ENCODE measurements around the gene DSCAML1.
A peak's percentile ranks its signal among the peaks of the same experiment; 100 is the strongest.

Gene DSCAML1

DNA sequence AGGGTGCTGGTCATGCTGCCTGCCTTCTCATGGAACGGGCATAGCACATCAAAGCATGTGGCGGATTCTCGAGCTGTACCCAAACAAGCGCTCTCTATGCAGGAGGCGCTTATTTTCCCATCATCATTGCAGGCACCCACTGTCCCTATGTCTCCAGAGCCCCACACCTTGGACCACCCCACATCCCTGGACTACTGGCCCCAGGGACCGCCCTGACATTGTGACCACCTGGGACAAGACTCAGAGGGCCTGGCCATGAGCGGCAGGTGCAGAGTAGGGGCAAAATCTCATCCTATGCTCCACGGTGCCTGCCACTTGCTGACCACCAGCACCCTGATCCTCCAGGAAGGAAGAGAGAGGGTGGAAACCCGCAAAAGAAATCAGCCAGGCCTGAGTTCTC is 170.4 kb downstream of the DSCAML1 start:
- Mint-ChIP-seq H3K27me3 (ENCODE audit: low read depth, poor library complexity) (peaks cover 49% of the 10 kb centered on the region), H3K9me3 (peaks cover 1% of the 10 kb centered on the region), H3K27ac (no peak overlapping the region), H3K4me3 (no peak overlapping the region), H3K4me1 (peaks cover 5% of the 10 kb centered on the region), H3K36me3 (ENCODE audit: low read depth) (no peaks in the 10 kb centered on the region)
- TF ChIP-seq, protein P1, sequence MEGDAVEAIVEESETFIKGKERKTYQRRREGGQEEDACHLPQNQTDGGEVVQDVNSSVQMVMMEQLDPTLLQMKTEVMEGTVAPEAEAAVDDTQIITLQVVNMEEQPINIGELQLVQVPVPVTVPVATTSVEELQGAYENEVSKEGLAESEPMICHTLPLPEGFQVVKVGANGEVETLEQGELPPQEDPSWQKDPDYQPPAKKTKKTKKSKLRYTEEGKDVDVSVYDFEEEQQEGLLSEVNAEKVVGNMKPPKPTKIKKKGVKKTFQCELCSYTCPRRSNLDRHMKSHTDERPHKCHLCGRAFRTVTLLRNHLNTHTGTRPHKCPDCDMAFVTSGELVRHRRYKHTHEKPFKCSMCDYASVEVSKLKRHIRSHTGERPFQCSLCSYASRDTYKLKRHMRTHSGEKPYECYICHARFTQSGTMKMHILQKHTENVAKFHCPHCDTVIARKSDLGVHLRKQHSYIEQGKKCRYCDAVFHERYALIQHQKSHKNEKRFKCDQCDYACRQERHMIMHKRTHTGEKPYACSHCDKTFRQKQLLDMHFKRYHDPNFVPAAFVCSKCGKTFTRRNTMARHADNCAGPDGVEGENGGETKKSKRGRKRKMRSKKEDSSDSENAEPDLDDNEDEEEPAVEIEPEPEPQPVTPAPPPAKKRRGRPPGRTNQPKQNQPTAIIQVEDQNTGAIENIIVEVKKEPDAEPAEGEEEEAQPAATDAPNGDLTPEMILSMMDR (IDR thresholded peaks at IDR 0.05), result no peak
- DNase-seq, result no peak

DNA sequence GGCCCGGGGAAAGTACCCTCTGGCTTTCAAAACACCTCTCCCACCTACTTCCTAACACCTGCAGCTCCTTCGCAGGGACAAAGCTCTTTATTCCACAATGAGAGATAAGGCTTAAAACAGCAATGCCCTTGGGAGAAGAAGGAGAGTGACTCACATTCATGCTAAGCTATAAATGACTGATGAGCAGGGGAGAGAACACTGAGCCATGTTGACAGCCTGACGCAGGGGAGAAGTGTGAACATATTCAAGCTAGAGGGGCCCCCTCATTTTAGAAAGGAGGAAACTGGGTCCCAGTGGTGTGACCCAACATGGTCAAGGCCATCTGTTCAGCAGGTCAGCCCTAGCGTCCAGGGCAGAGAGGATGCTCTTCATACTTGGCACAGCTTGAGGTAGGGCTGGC is 171.8 kb downstream of the DSCAML1 start:
- H3K27me3 Mint-ChIP-seq (ENCODE audit: low read depth, poor library complexity), result peaks cover 55% of the 10 kb centered on the region
- H3K36me3 Mint-ChIP-seq (ENCODE audit: low read depth), result no peaks in the 10 kb centered on the region
- DNase-seq, result no peak
- H3K4me1 Mint-ChIP-seq, result peaks cover 8% of the 10 kb centered on the region
- H3K9me3 Mint-ChIP-seq, result peaks cover 7% of the 10 kb centered on the region
- TF ChIP-seq, protein P1 (IDR thresholded peaks at IDR 0.05), result no peak
- H3K4me3 Mint-ChIP-seq, result no peak overlapping the region
- no peak overlapping the region for H3K27ac Mint-ChIP-seq

DNA sequence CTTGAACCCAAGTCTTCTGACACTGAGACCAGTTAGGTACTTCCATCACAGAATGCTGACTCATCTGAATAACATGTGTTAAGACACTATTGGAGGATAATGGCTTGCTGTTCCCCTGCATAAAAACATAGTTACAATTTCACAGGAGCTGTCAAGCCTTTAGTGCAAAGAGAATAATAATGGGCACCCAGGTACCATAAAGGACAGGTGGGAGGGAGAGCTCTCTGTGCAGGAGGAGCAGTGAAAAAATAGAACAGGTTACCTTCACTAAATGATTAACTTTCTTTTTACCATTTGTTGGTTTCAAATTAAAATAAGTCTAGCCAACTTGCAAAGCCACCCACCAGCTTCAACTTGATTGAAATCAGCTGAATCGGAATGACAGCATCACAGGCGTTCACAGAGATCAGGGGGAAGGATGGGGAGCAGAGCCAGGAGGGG is 173.2 kb downstream of the DSCAML1 start:
- Mint-ChIP-seq H3K4me1 (peaks cover 11% of the 10 kb centered on the region), H3K9me3 (peaks cover 7% of the 10 kb centered on the region), H3K4me3 (no peak overlapping the region), H3K27ac (no peak overlapping the region), H3K27me3 (ENCODE audit: low read depth, poor library complexity) (peaks cover 49% of the 10 kb centered on the region), H3K36me3 (ENCODE audit: low read depth) (no peaks in the 10 kb centered on the region)
- no peak for DNase-seq
- TF ChIP-seq, protein P1 (IDR thresholded peaks at IDR 0.05), result no peak

DNA sequence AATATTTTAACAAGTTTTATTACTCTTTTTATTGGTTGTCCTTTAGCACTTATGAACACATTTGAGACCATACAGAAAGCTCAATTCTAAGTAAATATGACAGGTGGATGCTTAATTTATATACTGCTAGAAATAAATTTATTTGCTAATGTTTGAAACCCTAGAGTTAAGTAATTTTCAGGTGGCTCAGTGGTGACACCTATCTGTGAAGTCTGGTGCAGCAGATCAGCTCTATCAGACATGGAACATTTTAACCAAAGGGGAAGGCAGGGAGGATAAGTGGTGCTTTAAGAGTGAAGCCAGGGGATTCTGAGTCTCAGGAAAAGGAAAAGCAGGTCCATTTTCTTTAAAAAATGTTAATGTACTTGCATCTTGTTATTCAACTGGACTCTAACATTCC is 175.8 kb downstream of the DSCAML1 start:
- TF ChIP-seq, protein P1 (IDR thresholded peaks at IDR 0.05), result peak; percentile 20
- H3K9me3 Mint-ChIP-seq, result peaks cover 7% of the 10 kb centered on the region
- peaks cover 48% of the 10 kb centered on the region for H3K27me3 Mint-ChIP-seq (ENCODE audit: low read depth, poor library complexity)
- no peaks in the 10 kb centered on the region for H3K36me3 Mint-ChIP-seq (ENCODE audit: low read depth)
- no peak overlapping the region for H3K4me3 Mint-ChIP-seq
- DNase-seq, result no peak
- peaks cover 12% of the 10 kb centered on the region for H3K4me1 Mint-ChIP-seq
- no peak overlapping the region for H3K27ac Mint-ChIP-seq

DNA sequence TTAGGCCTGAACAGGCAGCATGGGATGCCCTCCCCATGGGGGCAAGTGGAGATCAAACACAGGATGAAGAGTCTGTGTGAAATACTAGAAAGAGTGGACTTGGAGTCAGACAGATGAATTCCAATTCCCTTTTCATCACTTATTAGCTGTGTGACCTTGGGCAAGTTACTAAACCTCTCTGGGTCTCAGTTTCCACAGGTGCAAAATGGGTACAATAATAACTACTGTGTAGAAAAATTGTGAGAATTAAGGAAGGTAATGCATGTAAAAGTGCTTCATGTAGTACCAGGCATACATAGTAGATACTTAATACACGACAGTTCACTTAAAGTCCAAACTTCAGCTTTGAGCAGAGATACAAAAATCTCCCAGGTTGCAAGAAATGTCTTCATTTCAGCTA is 176.4 kb downstream of the DSCAML1 start:
- no peaks in the 10 kb centered on the region for H3K36me3 Mint-ChIP-seq (ENCODE audit: low read depth)
- no peak for DNase-seq
- H3K9me3 Mint-ChIP-seq, result peaks cover 7% of the 10 kb centered on the region
- peaks cover 12% of the 10 kb centered on the region for H3K4me1 Mint-ChIP-seq
- H3K27me3 Mint-ChIP-seq (ENCODE audit: low read depth, poor library complexity), result peaks cover 47% of the 10 kb centered on the region
- no peak overlapping the region for H3K27ac Mint-ChIP-seq
- no peak overlapping the region for H3K4me3 Mint-ChIP-seq
- TF ChIP-seq, protein P1 (IDR thresholded peaks at IDR 0.05), result no peak

DNA sequence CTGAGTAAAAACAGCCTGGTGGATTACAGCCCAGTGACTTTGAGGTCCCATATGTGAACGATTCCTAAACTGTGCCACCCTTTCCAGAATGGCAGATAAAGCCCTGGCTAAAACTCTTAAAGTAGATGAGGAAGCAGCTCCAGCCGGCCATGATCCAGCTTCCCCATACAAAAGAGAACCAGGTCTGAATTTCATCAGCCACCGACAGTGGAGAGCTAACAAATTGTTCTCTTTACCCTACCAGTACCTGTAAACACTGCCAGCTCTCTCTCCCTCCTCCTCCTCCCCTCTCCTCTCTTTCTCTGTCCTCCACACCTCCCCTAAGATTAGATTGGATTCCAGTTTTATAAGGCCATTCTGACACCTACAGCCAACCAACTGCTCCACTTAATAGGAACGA is 176.9 kb downstream of the DSCAML1 start:
- H3K9me3 Mint-ChIP-seq, result peaks cover 7% of the 10 kb centered on the region
- TF ChIP-seq, protein P1 (IDR thresholded peaks at IDR 0.05), result no peak
- H3K4me3 Mint-ChIP-seq, result no peak overlapping the region
- no peak for DNase-seq
- H3K27me3 Mint-ChIP-seq (ENCODE audit: low read depth, poor library complexity), result peaks cover 47% of the 10 kb centered on the region
- H3K27ac Mint-ChIP-seq, result no peak overlapping the region
- peaks cover 12% of the 10 kb centered on the region for H3K4me1 Mint-ChIP-seq
- H3K36me3 Mint-ChIP-seq (ENCODE audit: low read depth), result no peaks in the 10 kb centered on the region
